Midbrain (tissue), 1 donor: ENCODE data around the gene MSN.

Experiments used
- DNase-seq: peaks from one replicate; lab custom pipeline; 2025; lab: John Stamatoyannopoulos, UW

Gene MSN

GRCh38 chrX:65673857-65674203 lies 6.4 kb downstream of the MSN start:
- DNase-seq, result no peak

- DNase-seq, result no peak
These were observed 6.9 kb downstream of the MSN start for GRCh38 chrX:65674204-65674893.

- no peak for DNase-seq
These were observed 10.6 kb downstream of the MSN start for GRCh38 chrX:65677954-65678469.

- no peak for DNase-seq
These were observed 11.7 kb downstream of the MSN start for GRCh38 chrX:65679071-65679540.

GRCh38 chrX:65681810-65682209 lies 14.4 kb downstream of the MSN start:
- DNase-seq, result no peak

- no peak for DNase-seq
These were observed 17.7 kb downstream of the MSN start for GRCh38 chrX:65685112-65685511.

GRCh38 chrX:65686236-65686635 lies 18.8 kb downstream of the MSN start:
- no peak for DNase-seq

GRCh38 chrX:65687367-65687766 lies 19.9 kb downstream of the MSN start:
- DNase-seq, result no peak

GRCh38 chrX:65688403-65688871 lies 21.0 kb downstream of the MSN start:
- no peak for DNase-seq

GRCh38 chrX:65689377-65689776 lies 21.9 kb downstream of the MSN start:
- no peak for DNase-seq

- no peak for DNase-seq
These were observed 22.8 kb downstream of the MSN start for GRCh38 chrX:65690057-65690855.

- no peak for DNase-seq
These were observed 28.5 kb downstream of the MSN start for GRCh38 chrX:65695849-65696449.

- no peak for DNase-seq
These were observed 29.2 kb downstream of the MSN start for GRCh38 chrX:65696613-65697012.

GRCh38 chrX:65697211-65697641 lies 29.8 kb downstream of the MSN start:
- DNase-seq, result no peak

- peak; percentile 3 for DNase-seq
These were observed 30.7 kb downstream of the MSN start for GRCh38 chrX:65697915-65698796.

GRCh38 chrX:65702956-65703355 lies 35.5 kb downstream of the MSN start:
- no peak for DNase-seq

GRCh38 chrX:65705439-65705838 lies 38.0 kb downstream of the MSN start:
- no peak for DNase-seq

GRCh38 chrX:65706041-65706828 lies 38.8 kb downstream of the MSN start:
- no peak for DNase-seq

- DNase-seq, result no peak
These were observed 39.7 kb downstream of the MSN start for GRCh38 chrX:65707151-65707550.

GRCh38 chrX:65712005-65712806 lies 44.8 kb downstream of the MSN start:
- DNase-seq, result no peak
